A673 (cell line): Measurements from ENCODE around the gene PALLD. TPM values are rescaled to one million over a fixed set of nuclear protein-coding genes. Genes with fewer than 3 reads are reported as not detected.

Source experiments
- BruUV-seq: library from RNA; stranded (reverse); fragments of 400-500 nt; replicated peaks from 2 replicates; lab custom pipeline; 2021; lab: Mats Ljungman, UMichigan
- CTCF ChIA-PET: fragments of 300-600 bp; sonication (Branson Sonifier 250); formaldehyde crosslinking; loops from one replicate; lab custom pipeline; 2022; ENCODE audit warnings: antibody characterized with exemption; lab: Charles Lee
- POLR2A ChIA-PET: fragments of 300-600 bp; sonication (Branson Sonifier 250); formaldehyde crosslinking; loops from one replicate; lab custom pipeline; 2022; ENCODE audit warnings: antibody characterized with exemption; ENCODE audit not compliant: low non-redundant PET; lab: Charles Lee
- DNase-seq: peaks from one replicate; pipeline ENCODE4 v3.0.0-alpha.2; 2015; ENCODE audit warnings: low spot score
- H3K27ac ChIP-seq: fragments of 200-600 bp; sonication (generic); 2 replicates; pipeline ENCODE4 v1.5.1; 2016; ENCODE audit warnings: mixed run types, low read depth, mild to moderate bottlenecking, mixed read lengths, antibody characterized with exemption, low read length; ENCODE audit not compliant: poor library complexity, severe bottlenecking
- H3K27me3 ChIP-seq: fragments of 200-600 bp; sonication (generic); replicated peaks from 2 replicates; pipeline ENCODE4 v1.6.1; 2017; ENCODE audit warnings: mixed run types, low read depth, mild to moderate bottlenecking, mixed read lengths, antibody characterized with exemption, low read length; ENCODE audit not compliant: insufficient read depth, poor library complexity
- H3K36me3 ChIP-seq: fragments of 200-600 bp; sonication (generic); 2 replicates; pipeline ENCODE4 v1.6.1; 2016; ENCODE audit warnings: mixed run types, mild to moderate bottlenecking, mixed read lengths, antibody characterized with exemption, low read length; ENCODE audit not compliant: insufficient read depth, poor library complexity, severe bottlenecking
- H3K4me1 ChIP-seq: fragments of 200-600 bp; sonication (generic); 2 replicates; pipeline ENCODE4 v1.6.1; 2017; ENCODE audit warnings: mixed run types, mild to moderate bottlenecking, mixed read lengths, antibody characterized with exemption, low read length; ENCODE audit not compliant: insufficient read depth, poor library complexity, severe bottlenecking
- H3K4me3 ChIP-seq: fragments of 200-600 bp; sonication (generic); 2 replicates; pipeline ENCODE4 v1.5.1; 2016; ENCODE audit warnings: low read depth, mixed run types, mild to moderate bottlenecking, mixed read lengths, low read length; ENCODE audit not compliant: poor library complexity, severe bottlenecking
- H3K9me3 ChIP-seq: fragments of 200-600 bp; sonication (generic); 2 replicates; pipeline ENCODE4 v1.6.1; 2016; ENCODE audit warnings: mixed run types, low read depth, mild to moderate bottlenecking, mixed read lengths, antibody characterized with exemption, low read length; ENCODE audit not compliant: poor library complexity, severe bottlenecking
- EZH2 ChIP-seq: fragments of 200-600 bp; sonication (generic); IDR thresholded peaks from 2 replicates; pipeline ENCODE4 v1.6.1; 2017; ENCODE audit warnings: borderline replicate concordance, low read depth, mild to moderate bottlenecking, mixed read lengths, antibody characterized with exemption, low read length; ENCODE audit not compliant: poor library complexity, severe bottlenecking
- intact Hi-C: fragments of 100-400 bp; cut with micrococcal nuclease; formaldehyde crosslinking; loops from one replicate; pipeline ENCODE4 v1.10.0; 2022; ENCODE audit not compliant: unreplicated experiment
- total RNA-seq: library from RNA; stranded (reverse); gene quantifications from 2 replicates; pipeline ENCODE4 v1.2.3, GENCODE V29; 2021
- TF ChIP-seq, protein P1 (sequence below): fragments of 300-800, 200-600 bp; sonication (generic); conservative IDR thresholded peaks from 2 replicates; pipeline ENCODE4 v1.5.1; 2017; ENCODE audit warnings: low read depth, mild to moderate bottlenecking, antibody characterized with exemption, low read length, moderate library complexity, mixed read lengths

Gene PALLD
- total RNA-seq, 1 experiment from 2014 or later: 44.1 TPM

DNA sequence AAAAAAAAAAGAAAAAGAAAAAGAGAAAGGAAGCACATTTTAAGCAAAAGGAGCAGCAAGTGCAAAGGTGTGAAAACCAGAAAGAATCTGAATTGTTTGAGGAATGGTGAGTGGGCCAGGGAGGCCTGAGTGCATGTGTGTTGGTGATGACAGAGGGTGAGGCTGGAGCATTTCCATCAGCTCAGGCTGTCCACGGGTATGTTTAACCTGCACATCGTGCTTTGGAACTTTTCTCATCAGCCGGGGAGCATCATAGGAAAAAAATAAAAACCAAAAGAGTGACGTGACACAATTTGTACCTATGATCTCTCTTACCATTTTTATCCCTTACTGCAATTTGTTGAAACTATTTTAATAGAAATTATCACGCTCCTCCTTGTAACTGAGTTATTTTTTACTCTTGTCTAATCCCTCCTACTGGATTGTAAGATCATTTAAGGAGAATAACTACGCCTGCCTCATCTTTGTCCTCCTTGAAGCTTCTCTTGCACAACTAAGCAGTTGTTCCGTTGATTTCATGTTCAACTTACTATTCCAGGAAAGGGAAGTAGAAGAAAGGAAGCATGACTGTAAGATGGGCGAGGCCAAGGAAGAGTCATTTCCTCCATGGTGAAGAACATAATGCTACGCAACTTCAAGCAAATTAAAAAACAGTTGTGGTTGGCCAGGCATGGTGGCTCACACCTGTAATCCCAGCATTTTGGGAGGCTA is 7.0 kb downstream of the PALLD start:
- Histone ChIP-seq H3K36me3 (no peaks in the 10 kb centered on the region), H3K27ac (no peak overlapping the region), H3K9me3 (no peaks in the 10 kb centered on the region), H3K4me1 (no peaks in the 10 kb centered on the region), H3K27me3 (no peaks in the 10 kb centered on the region), H3K4me3 (no peak overlapping the region)
- no TSS peak for BruUV-seq
- intact Hi-C loops: no loop called here
- no peak for TF ChIP-seq EZH2
- TF ChIP-seq, protein P1, sequence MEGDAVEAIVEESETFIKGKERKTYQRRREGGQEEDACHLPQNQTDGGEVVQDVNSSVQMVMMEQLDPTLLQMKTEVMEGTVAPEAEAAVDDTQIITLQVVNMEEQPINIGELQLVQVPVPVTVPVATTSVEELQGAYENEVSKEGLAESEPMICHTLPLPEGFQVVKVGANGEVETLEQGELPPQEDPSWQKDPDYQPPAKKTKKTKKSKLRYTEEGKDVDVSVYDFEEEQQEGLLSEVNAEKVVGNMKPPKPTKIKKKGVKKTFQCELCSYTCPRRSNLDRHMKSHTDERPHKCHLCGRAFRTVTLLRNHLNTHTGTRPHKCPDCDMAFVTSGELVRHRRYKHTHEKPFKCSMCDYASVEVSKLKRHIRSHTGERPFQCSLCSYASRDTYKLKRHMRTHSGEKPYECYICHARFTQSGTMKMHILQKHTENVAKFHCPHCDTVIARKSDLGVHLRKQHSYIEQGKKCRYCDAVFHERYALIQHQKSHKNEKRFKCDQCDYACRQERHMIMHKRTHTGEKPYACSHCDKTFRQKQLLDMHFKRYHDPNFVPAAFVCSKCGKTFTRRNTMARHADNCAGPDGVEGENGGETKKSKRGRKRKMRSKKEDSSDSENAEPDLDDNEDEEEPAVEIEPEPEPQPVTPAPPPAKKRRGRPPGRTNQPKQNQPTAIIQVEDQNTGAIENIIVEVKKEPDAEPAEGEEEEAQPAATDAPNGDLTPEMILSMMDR: no peak
- DNase-seq: no peak
- ChIA-PET CTCF (no interaction called here), POLR2A (no interaction called here)

DNA sequence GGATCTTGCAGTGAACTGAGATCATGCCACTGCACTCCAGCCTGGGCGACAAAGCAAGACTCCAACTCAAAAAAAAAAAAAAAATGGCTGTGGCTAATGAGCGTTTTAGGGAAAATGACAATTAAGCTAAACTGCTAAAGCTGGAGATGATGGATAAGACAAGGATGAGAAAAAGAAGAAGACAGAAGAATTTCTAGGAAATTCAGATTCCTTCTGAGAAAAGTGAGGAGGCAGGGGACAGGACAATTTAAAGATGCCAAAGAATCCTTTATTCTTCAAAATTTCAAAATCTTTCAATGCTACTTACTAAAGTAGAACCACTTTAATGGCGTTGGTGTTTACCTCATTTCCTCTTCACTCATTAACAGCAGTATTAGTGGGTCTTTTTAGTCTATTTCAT is 7.7 kb downstream of the PALLD start:
- BruUV-seq: no TSS peak
- H3K4me1 ChIP-seq: no peaks in the 10 kb centered on the region
- no peak for DNase-seq
- TF ChIP-seq, protein P1: no peak
- TF ChIP-seq EZH2: no peak
- ChIA-PET CTCF (no interaction called here), POLR2A (no interaction called here)
- no peaks in the 10 kb centered on the region for H3K36me3 ChIP-seq
- no peaks in the 10 kb centered on the region for H3K9me3 ChIP-seq
- H3K27me3 ChIP-seq: no peaks in the 10 kb centered on the region
- H3K4me3 ChIP-seq: no peak overlapping the region
- no peak overlapping the region for H3K27ac ChIP-seq
- intact Hi-C loops: no loop called here

DNA sequence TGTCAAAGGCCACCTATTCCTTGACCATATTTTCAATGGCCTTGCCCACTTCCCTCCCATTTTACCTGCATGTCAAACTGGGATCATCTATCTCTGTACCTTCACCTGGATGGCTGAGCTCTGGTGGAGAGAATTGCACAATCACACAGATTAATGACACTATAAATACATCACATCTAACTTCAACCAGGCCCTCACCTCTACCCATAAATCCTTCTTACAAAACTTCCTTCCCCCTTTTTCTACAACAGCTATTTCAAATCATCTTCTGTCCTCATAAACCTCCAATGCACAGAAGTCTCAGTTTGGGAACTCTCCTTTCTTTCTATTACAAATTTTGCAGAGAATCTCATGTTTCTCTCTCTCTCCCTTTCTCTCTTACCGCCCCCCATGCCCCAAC is 9.2 kb downstream of the PALLD start:
- intact Hi-C loops: no loop called here
- ChIA-PET CTCF (no interaction called here), POLR2A (no interaction called here)
- TF ChIP-seq, protein P1: no peak
- no peak for TF ChIP-seq EZH2
- no peak for DNase-seq
- Histone ChIP-seq H3K9me3 (no peaks in the 10 kb centered on the region), H3K4me1 (peaks cover 4% of the 10 kb centered on the region), H3K36me3 (no peaks in the 10 kb centered on the region), H3K27ac (no peak overlapping the region), H3K4me3 (no peak overlapping the region), H3K27me3 (no peaks in the 10 kb centered on the region)
- no TSS peak for BruUV-seq
